PC-9 (cell line): ENCODE data around the gene MYBPC3.

Source experiments
- EZH2 ChIP-seq: fragments of 200-600 bp; sonication (generic); IDR thresholded peaks from 2 replicates; pipeline ENCODE4 v1.8.0; 2017; ENCODE audit warnings: antibody characterized with exemption, low read depth
- TF ChIP-seq, protein P1 (sequence below): fragments of 200-600 bp; sonication (generic); conservative IDR thresholded peaks from 2 replicates; pipeline ENCODE4 v1.6.1; 2017; ENCODE audit warnings: mixed run types, antibody characterized with exemption, mild to moderate bottlenecking, moderate library complexity

GRCh38 chr11:47338396-47339241 lies 13.9 kb downstream of the MYBPC3 start:
- TF ChIP-seq, protein P1, sequence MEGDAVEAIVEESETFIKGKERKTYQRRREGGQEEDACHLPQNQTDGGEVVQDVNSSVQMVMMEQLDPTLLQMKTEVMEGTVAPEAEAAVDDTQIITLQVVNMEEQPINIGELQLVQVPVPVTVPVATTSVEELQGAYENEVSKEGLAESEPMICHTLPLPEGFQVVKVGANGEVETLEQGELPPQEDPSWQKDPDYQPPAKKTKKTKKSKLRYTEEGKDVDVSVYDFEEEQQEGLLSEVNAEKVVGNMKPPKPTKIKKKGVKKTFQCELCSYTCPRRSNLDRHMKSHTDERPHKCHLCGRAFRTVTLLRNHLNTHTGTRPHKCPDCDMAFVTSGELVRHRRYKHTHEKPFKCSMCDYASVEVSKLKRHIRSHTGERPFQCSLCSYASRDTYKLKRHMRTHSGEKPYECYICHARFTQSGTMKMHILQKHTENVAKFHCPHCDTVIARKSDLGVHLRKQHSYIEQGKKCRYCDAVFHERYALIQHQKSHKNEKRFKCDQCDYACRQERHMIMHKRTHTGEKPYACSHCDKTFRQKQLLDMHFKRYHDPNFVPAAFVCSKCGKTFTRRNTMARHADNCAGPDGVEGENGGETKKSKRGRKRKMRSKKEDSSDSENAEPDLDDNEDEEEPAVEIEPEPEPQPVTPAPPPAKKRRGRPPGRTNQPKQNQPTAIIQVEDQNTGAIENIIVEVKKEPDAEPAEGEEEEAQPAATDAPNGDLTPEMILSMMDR, result no peak
- TF ChIP-seq EZH2, result no peak
